ENCODE results near the gene CCNH. TPM values are rescaled to one million over a fixed set of nuclear protein-coding genes. Genes with fewer than 3 reads are reported as not detected.

Gene CCNH
- total RNA-seq, 2 donors from 2014 or later: 60.5 to 108 TPM

Other genes with a start within 250 kb of the CCNH start
- 10 to 100 TPM; 16.9 to 22.9 TPM for gene RASA1, start 145.0 kb downstream of the CCNH start, total RNA-seq